Lung (tissue), 12 donors: ENCODE data around the gene TMTC4. TPM values are rescaled to one million over a fixed set of nuclear protein-coding genes. Genes with fewer than 3 reads are reported as not detected.

Experiments
- ATAC-seq: fragments of 200-7000 bp; cut with Tn5 transposase; one replicate; pipeline ENCODE4 v1.9.1; 2020; ENCODE audit warnings: moderate number of reproducible peaks; ENCODE audit not compliant: insufficient read depth, low FRiP score
- DNase-seq, 3 donors: peaks; one replicate each; pipeline ENCODE4 v3.0.0-alpha.2; 2013 to 2017
- H3K27ac ChIP-seq, 2 donors: one replicate each; pipeline ENCODE4 v1.5.1; 2013; ENCODE audit warnings: mild to moderate bottlenecking in 2 of 2, moderate library complexity in 2 of 2, control low read depth in 1 of 2, inconsistent platforms in 1 of 2, low read depth in 1 of 2, low read length in 1 of 2
- H3K27me3 ChIP-seq, 3 donors: one replicate each; pipeline ENCODE4 v1.5.1; 2013; ENCODE audit warnings: low read length in 2 of 3; ENCODE audit not compliant: control insufficient read depth in 3 of 3, insufficient read depth in 3 of 3
- H3K36me3 ChIP-seq, 4 donors: one replicate each; pipeline ENCODE4 v1.5.1; 2013; ENCODE audit warnings: low read length in 4 of 4, mild to moderate bottlenecking in 1 of 4, moderate library complexity in 1 of 4; ENCODE audit not compliant: control insufficient read depth in 4 of 4, insufficient read depth in 4 of 4
- H3K4me1 ChIP-seq, 5 donors: one replicate each; pipeline ENCODE4 v1.5.1; 2013; ENCODE audit warnings: low read length in 5 of 5, mild to moderate bottlenecking in 2 of 5, moderate library complexity in 1 of 5; ENCODE audit not compliant: control insufficient read depth in 5 of 5, insufficient read depth in 5 of 5
- H3K4me3 ChIP-seq: one replicate; pipeline ENCODE4 v1.5.1; 2013; ENCODE audit warnings: mild to moderate bottlenecking, control low read depth, moderate library complexity
- H3K9ac ChIP-seq, 2 donors: one replicate each; pipeline ENCODE4 v1.5.1; 2013; ENCODE audit warnings: low read length in 2 of 2, control low read depth in 1 of 2; ENCODE audit not compliant: insufficient read depth in 1 of 2
- H3K9me3 ChIP-seq, 4 donors: one replicate each; pipeline ENCODE4 v1.5.1; 2013; ENCODE audit warnings: low read length in 3 of 4, mild to moderate bottlenecking in 1 of 4, moderate library complexity in 1 of 4; ENCODE audit not compliant: control insufficient read depth in 4 of 4, insufficient read depth in 3 of 4
- CTCF ChIP-seq: IDR thresholded peaks from 2 replicates; pipeline ENCODE4 v1.5.1; 2012; ENCODE audit warnings: mild to moderate bottlenecking; ENCODE audit errors: control extremely low read depth, extremely low read depth
- WGBS, 2 donors: extraction: QIAGEN DNeasy Blood & Tissue Kit; methylation state at CpG; one replicate each; pipeline ENCODE4 v1.1.7; 2013; 5-methylcytosine and 5-hydroxymethylcytosine counted together
- polyA plus RNA-seq, 2 donors: library from polyadenylated mRNA; stranded (reverse); fragments of 200-250 nt; gene quantifications; one replicate each; pipeline ENCODE4 v1.2.1, GENCODE V29; 2013
- total RNA-seq, 2 donors: library from RNA; depleted of rRNA in 1 of 2; stranded (reverse); fragments of >200 nt in 1 of 2; gene quantifications; one replicate each; pipeline ENCODE4 v1.2.1, GENCODE V29; 2014 to 2021
- donor health status: control.
- donor health status: control.
- donor health status: Bipolar disorder and iron deficiency.
- donor health status: healthy.
- donor health status: DM: yes; HTN: yes; CAD: no.

Gene TMTC4
- total and polyA plus RNA-seq, 4 donors, result 5.0 to 27.1 (median 11.7) TPM

- TF ChIP-seq CTCF, result no peak
- peaks cover 0 to 30% (median 3%) of the 10 kb centered on the region in 5 donors for H3K4me1 ChIP-seq
- no peaks in the 10 kb centered on the region for H3K27me3 ChIP-seq
- no peak overlapping the region for H3K4me3 ChIP-seq
- peaks cover 0 to 3% (median 1%) of the 10 kb centered on the region in 4 donors for H3K36me3 ChIP-seq
- H3K9ac ChIP-seq, result no peak overlapping the region
- H3K27ac ChIP-seq, result no peak overlapping the region
- H3K9me3 ChIP-seq, result no peaks in the 10 kb centered on the region
- ATAC-seq (no peak), DNase-seq (peak; percentile 42 to 92 (median 82))
- WGBS, 2 donors, result 57 to 72% methylated on average over 8 of the region's 8 CpGs
Measured at GRCh38 chr13:100602493-100603111, 72.0 kb downstream of the TMTC4 start.

- H3K4me1 ChIP-seq, result peaks cover 0 to 30% (median 3%) of the 10 kb centered on the region in 5 donors
- peaks cover 0 to 3% (median 1%) of the 10 kb centered on the region in 4 donors for H3K9me3 ChIP-seq
- peaks cover 0 to 2% (median 0%) of the 10 kb centered on the region in 4 donors for H3K36me3 ChIP-seq
- no peak for DNase-seq
- WGBS, 2 donors, result 94 to 96% methylated on average over 7 of the region's 7 CpGs
- no peak for TF ChIP-seq CTCF
- no peak overlapping the region for H3K9ac ChIP-seq
- no peak overlapping the region for H3K4me3 ChIP-seq
- no peak for ATAC-seq
- no peak overlapping the region for H3K27ac ChIP-seq
- no peaks in the 10 kb centered on the region for H3K27me3 ChIP-seq
Measured at GRCh38 chr13:100601716-100602115, 72.9 kb downstream of the TMTC4 start.

GRCh38 chr13:100600915-100601314, 73.7 kb downstream of the TMTC4 start:
- H3K9me3 ChIP-seq, result peaks cover 0 to 3% (median 1%) of the 10 kb centered on the region in 4 donors
- no peak for TF ChIP-seq CTCF
- no peak overlapping the region for H3K27ac ChIP-seq
- H3K36me3 ChIP-seq, result no peaks in the 10 kb centered on the region
- no peak for ATAC-seq
- H3K9ac ChIP-seq, result no peak overlapping the region
- H3K4me1 ChIP-seq, result peaks cover 0 to 30% (median 3%) of the 10 kb centered on the region in 5 donors
- H3K27me3 ChIP-seq, result no peaks in the 10 kb centered on the region
- H3K4me3 ChIP-seq, result no peak overlapping the region
- WGBS, 2 donors, result 63 to 68% methylated on average over 6 of the region's 6 CpGs
- peak in 1 of 3 donors; percentile 24 for DNase-seq

- H3K9me3 ChIP-seq, result peaks cover 0 to 3% (median 1%) of the 10 kb centered on the region in 4 donors
- H3K4me3 ChIP-seq, result no peak overlapping the region
- no peak for ATAC-seq
- peaks cover 0 to 29% (median 3%) of the 10 kb centered on the region in 5 donors for H3K4me1 ChIP-seq
- H3K36me3 ChIP-seq, result no peaks in the 10 kb centered on the region
- no peak overlapping the region for H3K27ac ChIP-seq
- 87 to 92% methylated on average over 6 of the region's 6 CpGs for WGBS, 2 donors
- no peak overlapping the region for H3K9ac ChIP-seq
- no peaks in the 10 kb centered on the region for H3K27me3 ChIP-seq
- no peak for DNase-seq
- TF ChIP-seq CTCF, result no peak
Measured at GRCh38 chr13:100600461-100600860, 74.1 kb downstream of the TMTC4 start.
